ENCODE results near the gene PUM2.
"Not testable (repeated sequence)": the region's sequence is repeated elsewhere in the genome, so short reads cannot be mapped to it uniquely, and the experiment has no call there.

DNA sequence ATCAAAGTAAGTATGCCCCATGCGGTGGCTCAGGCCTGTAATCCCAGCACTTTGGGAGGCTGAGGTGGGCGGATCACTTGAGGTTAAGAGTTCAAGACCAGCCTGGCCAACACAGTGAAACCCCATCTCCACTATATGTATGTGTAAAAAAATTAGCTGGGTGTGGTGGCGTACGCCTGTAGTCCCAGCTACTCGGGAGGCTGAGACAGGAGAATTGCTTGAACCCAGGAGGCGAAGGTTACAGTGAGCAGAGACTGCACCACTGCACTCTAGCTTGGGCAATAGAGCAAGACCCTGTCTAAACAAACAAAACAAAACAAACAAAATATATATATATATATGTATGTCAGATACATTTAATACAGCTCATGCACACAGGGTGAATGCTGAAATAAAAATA lies 82.3 kb downstream of the PUM2 start:
- not testable (repeated sequence) for TF ChIP-seq FOXP2 (optimal IDR thresholded peaks at IDR 0.05; ENCODE audit: control extremely low read depth, extremely low read length, insufficient read depth); POLR2AphosphoS5 (IDR thresholded peaks at IDR 0.05; ENCODE audit: borderline replicate concordance, low read depth, low read length)
